Measurements from ENCODE around the gene GASK1A. TPM values are rescaled to one million over a fixed set of nuclear protein-coding genes. Genes with fewer than 3 reads are reported as not detected.

GASK1A gene
- total and polyA plus RNA-seq, 8 donors: 1.2 to 23.6 (median 8.1) TPM

DNA sequence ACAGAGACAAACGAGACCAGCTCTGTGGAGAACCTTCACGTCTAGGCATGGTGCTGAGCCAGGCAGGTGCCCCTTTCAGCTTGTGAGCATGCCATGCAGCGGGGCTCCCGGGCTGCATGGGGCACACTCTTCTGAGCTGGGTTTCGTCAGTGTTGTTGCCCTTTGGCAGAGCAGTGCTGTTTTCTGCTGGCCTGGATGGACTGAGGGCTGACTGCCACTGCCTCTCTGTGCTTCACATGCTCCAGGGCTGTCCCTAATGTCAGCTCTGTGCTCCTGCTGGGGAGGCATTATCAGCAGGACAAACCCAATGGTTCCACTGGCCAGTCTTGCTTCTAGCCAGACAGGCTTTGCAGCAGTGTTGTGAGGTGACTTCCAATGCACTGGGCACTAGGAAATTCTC is 9.5 kb downstream of the GASK1A start:
- Histone ChIP-seq H3K36me3 (no peaks in the 10 kb centered on the region), H3K4me1 (peaks cover 0 to 11% (median 5%) of the 10 kb centered on the region in 4 donors), H3K9me3 (no peaks in the 10 kb centered on the region), H3K4me3 (no peak overlapping the region), H3K27ac (no peak overlapping the region), H3K27me3 (no peaks in the 10 kb centered on the region)
- WGBS, 5 donors: 70 to 85% (median 78%) methylated on average over 5 of the region's 5 CpGs
- no peak for DNase-seq
- intact Hi-C loops (cut with DNase I; ENCODE audit: low total_unique reads): no loop called here
- TF ChIP-seq POLR2AphosphoS5 (IDR thresholded peaks at IDR 0.05) (no peak), POLR2A (IDR thresholded peaks at IDR 0.05) (no peak), EP300 (IDR thresholded peaks at IDR 0.05) (no peak)
- TF ChIP-seq, protein P1, sequence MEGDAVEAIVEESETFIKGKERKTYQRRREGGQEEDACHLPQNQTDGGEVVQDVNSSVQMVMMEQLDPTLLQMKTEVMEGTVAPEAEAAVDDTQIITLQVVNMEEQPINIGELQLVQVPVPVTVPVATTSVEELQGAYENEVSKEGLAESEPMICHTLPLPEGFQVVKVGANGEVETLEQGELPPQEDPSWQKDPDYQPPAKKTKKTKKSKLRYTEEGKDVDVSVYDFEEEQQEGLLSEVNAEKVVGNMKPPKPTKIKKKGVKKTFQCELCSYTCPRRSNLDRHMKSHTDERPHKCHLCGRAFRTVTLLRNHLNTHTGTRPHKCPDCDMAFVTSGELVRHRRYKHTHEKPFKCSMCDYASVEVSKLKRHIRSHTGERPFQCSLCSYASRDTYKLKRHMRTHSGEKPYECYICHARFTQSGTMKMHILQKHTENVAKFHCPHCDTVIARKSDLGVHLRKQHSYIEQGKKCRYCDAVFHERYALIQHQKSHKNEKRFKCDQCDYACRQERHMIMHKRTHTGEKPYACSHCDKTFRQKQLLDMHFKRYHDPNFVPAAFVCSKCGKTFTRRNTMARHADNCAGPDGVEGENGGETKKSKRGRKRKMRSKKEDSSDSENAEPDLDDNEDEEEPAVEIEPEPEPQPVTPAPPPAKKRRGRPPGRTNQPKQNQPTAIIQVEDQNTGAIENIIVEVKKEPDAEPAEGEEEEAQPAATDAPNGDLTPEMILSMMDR (IDR thresholded peaks at IDR 0.05): no peak

DNA sequence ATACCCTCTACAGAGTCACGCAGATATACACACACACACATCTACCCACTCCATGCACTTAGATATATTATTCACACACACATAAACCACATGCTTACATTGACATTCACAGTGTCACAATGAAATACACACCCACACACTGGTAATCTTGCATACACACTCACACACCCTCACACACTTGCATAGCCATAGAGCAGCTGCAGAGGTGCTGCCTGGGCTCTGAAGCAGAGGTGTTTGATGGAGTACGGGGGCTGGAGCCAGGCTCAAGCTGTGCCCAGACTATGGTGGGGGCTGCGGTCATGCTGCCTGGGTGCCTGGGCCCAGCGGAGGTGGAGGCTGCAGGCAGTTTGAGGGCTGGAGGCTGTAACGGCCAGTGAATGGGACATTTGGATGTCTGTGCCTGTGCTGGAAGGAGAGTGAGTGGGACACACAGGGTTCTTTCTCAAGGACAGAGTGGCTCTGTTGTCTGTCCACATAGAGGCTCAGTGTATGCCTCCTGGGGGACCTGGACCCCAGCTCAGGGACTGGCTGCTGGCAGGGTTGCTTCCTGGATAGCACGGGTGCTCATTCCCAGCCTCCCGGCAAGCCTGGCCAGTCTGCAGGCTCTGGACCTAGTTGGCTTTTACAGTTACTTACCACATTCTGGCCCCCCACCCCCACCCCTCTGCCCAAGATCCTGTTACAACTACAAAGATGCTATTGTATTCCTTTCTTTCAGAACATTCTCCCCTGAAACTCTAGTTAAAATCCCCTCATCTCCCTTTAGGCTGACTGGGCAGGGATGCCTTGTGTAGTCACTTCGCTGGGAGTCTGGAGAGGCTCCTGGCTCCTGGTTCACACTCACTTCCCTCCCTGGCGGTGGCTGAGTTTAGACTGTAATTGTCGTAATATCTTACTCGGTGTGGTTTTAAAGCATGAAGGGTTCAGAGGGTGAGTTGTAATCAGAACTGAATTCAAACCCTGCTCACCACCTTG is 12.5 kb downstream of the GASK1A start:
- Histone ChIP-seq H3K36me3 (no peaks in the 10 kb centered on the region), H3K4me1 (peaks cover 0 to 23% (median 11%) of the 10 kb centered on the region in 4 donors), H3K27me3 (no peaks in the 10 kb centered on the region), H3K9me3 (no peaks in the 10 kb centered on the region), H3K27ac (peak overlapping the region in 3 of 5 donors; percentile 15 to 38 (median 23)), H3K4me3 (no peak overlapping the region)
- 75 to 81% (median 81%) methylated on average over 10 to 11 of the region's 11 CpGs for WGBS, 5 donors
- TF ChIP-seq POLR2A (IDR thresholded peaks at IDR 0.05) (no peak), EP300 (IDR thresholded peaks at IDR 0.05) (no peak), POLR2AphosphoS5 (IDR thresholded peaks at IDR 0.05) (no peak)
- TF ChIP-seq, protein P1 (IDR thresholded peaks at IDR 0.05): no peak
- intact Hi-C loops (cut with DNase I; ENCODE audit: low total_unique reads): no loop called here
- peak in 1 of 2 donors; percentile 49 for DNase-seq

DNA sequence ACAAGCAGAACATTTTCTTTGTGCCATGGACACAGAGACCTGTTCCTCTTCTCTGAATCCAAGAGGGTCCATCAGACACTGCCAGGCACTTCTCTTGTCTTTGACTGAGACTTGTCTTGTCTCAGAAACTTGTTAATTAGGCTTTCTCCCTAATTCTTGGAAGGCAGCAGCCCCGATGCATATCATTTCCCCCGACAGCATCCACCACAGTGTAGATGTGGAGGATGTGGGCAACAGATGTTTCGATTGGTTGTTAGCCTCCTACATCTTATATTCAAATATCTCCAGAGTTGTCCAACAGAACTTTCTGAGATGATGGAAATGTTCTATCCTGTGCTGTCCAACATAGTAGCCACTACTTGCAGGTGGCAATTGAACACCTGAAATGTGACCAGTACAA is 15.5 kb downstream of the GASK1A start:
- DNase-seq: no peak
- H3K27me3 ChIP-seq: no peaks in the 10 kb centered on the region
- H3K4me3 ChIP-seq: no peak overlapping the region
- intact Hi-C loops (cut with DNase I; ENCODE audit: low total_unique reads): no loop called here
- no peaks in the 10 kb centered on the region for H3K9me3 ChIP-seq
- TF ChIP-seq POLR2AphosphoS5 (IDR thresholded peaks at IDR 0.05) (no peak), EP300 (IDR thresholded peaks at IDR 0.05) (no peak), POLR2A (IDR thresholded peaks at IDR 0.05) (no peak)
- TF ChIP-seq, protein P1 (IDR thresholded peaks at IDR 0.05): no peak
- H3K27ac ChIP-seq: no peak overlapping the region
- 87 to 93% (median 91%) methylated on average over 3 of the region's 3 CpGs for WGBS, 5 donors
- H3K4me1 ChIP-seq: peaks cover 0 to 46% (median 22%) of the 10 kb centered on the region in 4 donors
- H3K36me3 ChIP-seq: no peaks in the 10 kb centered on the region

DNA sequence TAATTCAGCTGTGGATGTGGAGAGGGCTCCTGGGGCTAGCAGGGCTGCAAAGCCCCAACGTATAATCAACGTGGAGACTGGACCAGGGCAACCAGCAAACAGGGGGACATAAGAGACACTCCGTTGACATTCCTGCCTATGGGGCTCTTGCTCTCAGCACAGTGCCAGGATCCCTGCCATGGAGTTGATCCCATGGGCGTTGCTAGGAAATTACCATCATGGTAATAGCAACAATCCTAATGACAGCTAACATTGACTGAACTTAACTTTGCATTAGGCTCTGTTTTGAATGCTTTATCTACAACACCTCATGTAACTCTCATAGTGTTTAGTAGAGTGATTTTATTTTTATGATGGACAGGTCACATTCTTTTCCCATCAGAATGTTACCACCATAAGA is 16.9 kb downstream of the GASK1A start:
- TF ChIP-seq POLR2A (IDR thresholded peaks at IDR 0.05) (no peak), POLR2AphosphoS5 (IDR thresholded peaks at IDR 0.05) (no peak), EP300 (IDR thresholded peaks at IDR 0.05) (no peak)
- TF ChIP-seq, protein P1 (IDR thresholded peaks at IDR 0.05): no peak
- no peaks in the 10 kb centered on the region for H3K36me3 ChIP-seq
- DNase-seq: no peak
- H3K27ac ChIP-seq: peak overlapping the region in 3 of 5 donors; percentile 22 to 83 (median 35)
- H3K27me3 ChIP-seq: no peaks in the 10 kb centered on the region
- 78 to 92% (median 87%) methylated on average over 1 to 4 of the region's 4 CpGs for WGBS, 5 donors
- intact Hi-C loops (cut with DNase I; ENCODE audit: low total_unique reads): no loop called here
- H3K4me3 ChIP-seq: no peak overlapping the region
- H3K4me1 ChIP-seq: peaks cover 0 to 61% (median 36%) of the 10 kb centered on the region in 4 donors
- H3K9me3 ChIP-seq: no peaks in the 10 kb centered on the region
